GM12878 (cell line): ENCODE measurements around the gene TCF7. TPM values are rescaled to one million over a fixed set of nuclear protein-coding genes. Genes with fewer than 3 reads are reported as not detected.

ENCODE experiments used
- ATAC-seq: fragments of 200-7000 bp; cut with Tn5 transposase; 3 replicates; pipeline ENCODE4 v1.9.1; 2020; ENCODE audit warnings: mild to moderate bottlenecking, moderate library complexity
- BruUV-seq: library from RNA; stranded (reverse); fragments of 400-500 nt; replicated peaks from 2 replicates; lab custom pipeline; 2021; lab: Mats Ljungman, UMichigan
- CTCF ChIA-PET: fragments of 300-600 bp; sonication (Branson Sonifier 250); formaldehyde crosslinking; extraction: SDS; loops from one replicate; lab custom pipeline; 2021; ENCODE audit warnings: inconsistent platforms; lab: Yijun Ruan, JAX
- POLR2A ChIA-PET: fragments of 350-600 bp; formaldehyde crosslinking; extraction: SDS; loops from one replicate; lab custom pipeline; 2021; ENCODE audit warnings: inconsistent platforms; lab: Charles Lee
- RAD21 ChIA-PET: fragments of 300-600 bp; sonication (Branson Sonifier 250); formaldehyde crosslinking; loops from one replicate; lab custom pipeline; 2023; ENCODE audit warnings: antibody characterized with exemption; ENCODE audit not compliant: unreplicated experiment; lab: Charles Lee
- SMC1A ChIA-PET: fragments of 300-600 bp; sonication (Branson Sonifier 250); formaldehyde crosslinking; loops from one replicate; lab custom pipeline; 2023; ENCODE audit not compliant: unreplicated experiment, uncharacterized antibody; lab: Charles Lee
- DNase-seq: peaks from one replicate; pipeline ENCODE4 v3.0.0-alpha.2; 2011; ENCODE audit warnings: low read depth, low spot score
- FAIRE-seq: peaks from 3 replicates; lab custom pipeline; 2011; peaks lifted over from hg19 to GRCh38; lab: Jason Lieb, UNC
- H2AFZ ChIP-seq: 2 replicates; pipeline ENCODE4 v1.6.0; 2011; ENCODE audit warnings: low read depth, low read length, control low read depth; ENCODE audit not compliant: control insufficient read depth
- H3K27ac ChIP-seq: 2 replicates; pipeline ENCODE4 v1.5.1; 2011; ENCODE audit warnings: control low read depth; ENCODE audit not compliant: control insufficient read depth, insufficient read depth
- H3K27me3 ChIP-seq, 2 experiments: replicated peaks in 1 of 2; 2 replicates each; pipeline versions ENCODE4 v1.6.0 to v1.6.1; 2011; ENCODE audit warnings: low read length in 1 of 2; ENCODE audit not compliant: control insufficient read depth in 2 of 2, insufficient read depth in 2 of 2
- H3K36me3 ChIP-seq, 2 experiments: 2 replicates each; pipeline ENCODE4 v1.5.1; 2011; ENCODE audit warnings: low read length in 1 of 2; ENCODE audit not compliant: control insufficient read depth in 2 of 2, insufficient read depth in 2 of 2
- H3K4me1 ChIP-seq: 2 replicates; pipeline ENCODE4 v1.6.1; 2011; ENCODE audit warnings: mild to moderate bottlenecking, low read length, moderate library complexity, mixed read lengths; ENCODE audit not compliant: control insufficient read depth, insufficient read depth
- H3K4me2 ChIP-seq: 2 replicates; pipeline ENCODE4 v1.6.0; 2011; ENCODE audit warnings: control low read depth; ENCODE audit not compliant: control insufficient read depth, insufficient read depth
- H3K4me3 ChIP-seq: fragments of 200-600 bp; sonication (generic); 2 replicates; pipeline ENCODE4 v1.5.1; 2016
- H3K79me2 ChIP-seq: 2 replicates; pipeline ENCODE4 v1.6.0; 2011; ENCODE audit warnings: low read length; ENCODE audit not compliant: control insufficient read depth, insufficient read depth
- H3K9ac ChIP-seq: 2 replicates; pipeline ENCODE4 v1.8.0; 2011; ENCODE audit warnings: low read length, control low read depth, mixed read lengths; ENCODE audit not compliant: control insufficient read depth, insufficient read depth
- H3K9me3 ChIP-seq: replicated peaks from 3 replicates; pipeline ENCODE4 v1.5.1; 2011; ENCODE audit warnings: mild to moderate bottlenecking, low read length; ENCODE audit not compliant: control insufficient read depth, insufficient read depth
- H4K20me1 ChIP-seq: 2 replicates; pipeline ENCODE4 v1.6.0; 2011; ENCODE audit not compliant: control insufficient read depth, insufficient read depth
- SIN3A ChIP-seq: IDR thresholded peaks from 2 replicates; pipeline ENCODE4 v1.6.1; 2012; ENCODE audit warnings: low read depth, low read length, improper control_type of control experiment
- TBL1XR1 ChIP-seq: IDR thresholded peaks from 2 replicates; pipeline ENCODE4 v1.6.1; 2012; ENCODE audit warnings: low read depth, low read length, improper control_type of control experiment
- YY1 ChIP-seq: IDR thresholded peaks from 2 replicates; pipeline ENCODE4 v1.6.1; 2011; ENCODE audit warnings: low read depth, mild to moderate bottlenecking, low read length
- ZSCAN29 ChIP-seq: fragments of 450-650 bp; IDR thresholded peaks from 2 replicates; pipeline ENCODE4 v1.6.1; 2017; ENCODE audit warnings: mild to moderate bottlenecking, moderate library complexity
- WGBS: methylation state at CpG from one replicate; pipeline ENCODE4 v1.1.6; 2016; ENCODE audit warnings: low lambda C conversion rate; ENCODE audit not compliant: insufficient replicate concordance, insufficient coverage; ENCODE audit errors: missing lambda C conversion rate; 5-methylcytosine and 5-hydroxymethylcytosine counted together
- in situ Hi-C: fragments of 300-500 bp; cut with MboI; formaldehyde crosslinking; loops from 9 replicates; pipeline ENCODE4 v1.14.3; 2018; ENCODE audit warnings: mixed read lengths
- intact Hi-C: fragments of 100-400 bp; cut with micrococcal nuclease; formaldehyde crosslinking; loops from one replicate; pipeline ENCODE4 v1.14.2; 2022; ENCODE audit not compliant: unreplicated experiment
- polyA plus RNA-seq, 11 experiments: library from polyadenylated mRNA; depleted of rRNA in 4 of 11; unstranded in 6 of 11; stranded (reverse) in 5 of 11; fragments of >200 nt; fragmentation: Nextera tagmentation in 4 of 11; fragmentation: Illumina TruSeq in 1 of 11; extraction: Ambion mirVana in 4 of 11; extraction: Trizol in 1 of 11; gene quantifications; 1 replicate in 1 of 11; 2 replicates in 10 of 11; pipeline versions ENCODE4 v1.2.1 to v1.2.3, GENCODE V29; 2011 to 2016; ENCODE audit warnings: inconsistent platforms in 2 of 11, missing spikeins in 2 of 11, low read depth in 1 of 11
- total RNA-seq, 4 experiments: library from RNA; depleted of rRNA in 3 of 4; stranded (reverse); fragments of >200 nt in 3 of 4; fragmentation: Illumina TruSeq in 1 of 4; extraction: Trizol in 1 of 4; gene quantifications; 2 replicates each; pipeline versions ENCODE4 v1.2.1 to v1.2.3, GENCODE V29; 2013 to 2021
- TF ChIP-seq, protein P1 (sequence below): IDR thresholded peaks from 2 replicates; pipeline ENCODE4 v1.6.1; 2012; ENCODE audit warnings: mild to moderate bottlenecking, low read depth, low read length
- TF ChIP-seq, protein P2 (sequence below): fragments of 450-650 bp; IDR thresholded peaks from 2 replicates; pipeline ENCODE4 v1.6.1; 2016; ENCODE audit warnings: mild to moderate bottlenecking, moderate library complexity, borderline replicate concordance
- TF ChIP-seq, protein P3 (sequence below): fragments of 450-650 bp; IDR thresholded peaks from 2 replicates; pipeline ENCODE4 v1.6.1; 2017; ENCODE audit warnings: mild to moderate bottlenecking, moderate library complexity

TCF7 gene
- total and polyA plus RNA-seq, 10 of the 15 experiments (the other 5 are each of a cell fraction or from before 2014, with no cell fraction given): 10.0 to 60.2 (median 23.6) TPM

DNA sequence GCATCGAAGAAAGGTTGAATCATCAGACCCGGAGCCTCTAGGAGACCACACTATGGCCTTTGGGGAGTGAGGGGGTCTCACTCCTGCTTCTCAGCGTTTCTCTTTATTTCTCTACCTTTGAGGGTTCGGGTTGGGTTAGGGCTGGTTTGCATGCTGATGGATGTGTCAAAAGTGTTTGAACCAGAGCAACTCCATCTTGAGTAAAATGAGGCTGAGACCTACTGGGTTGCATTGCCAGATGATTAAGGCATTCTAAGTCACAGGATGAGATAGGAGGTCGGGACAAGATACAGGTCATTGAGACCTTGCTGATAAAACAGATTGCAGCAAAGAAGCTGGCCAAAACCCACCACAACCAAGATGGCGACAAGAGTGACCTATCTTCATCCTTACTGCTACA, 44.9 kb upstream of the TCF7 start:
- no peak for ATAC-seq
- no peak for DNase-seq
- ChIA-PET POLR2A (interaction anchor here (1.0 to 5.9 kb wide), 6 partner anchors 15 to 156 kb away, joined by 3 to 59 read pairs (median 6); partner anchors contain the start of gene PPP2CA), CTCF (interaction anchor here (1.0 to 7.7 kb wide), 12 partner anchors 9 to 76 kb away, joined by 3 to 70 read pairs (median 6); no protein-coding TSS in a partner anchor), RAD21 (interaction anchor here (1.0 to 4.1 kb wide), 11 partner anchors 18 to 70 kb away, joined by 3 to 34 read pairs (median 4); no protein-coding TSS in a partner anchor), SMC1A (interaction anchor here (0.6 to 7.3 kb wide), 12 partner anchors 16 to 159 kb away, joined by 3 to 79 read pairs (median 4); no protein-coding TSS in a partner anchor)
- BruUV-seq: no TSS peak
- peak overlapping the region; percentile 28; the same call in 1 of the 2 replicates for H3K9ac ChIP-seq
- in situ Hi-C loops (no loop called here), intact Hi-C loops (no loop called here)
- H3K27ac ChIP-seq: peak overlapping the region; percentile 15; the same call in 1 of the 2 replicates
- H3K27me3 ChIP-seq: no peaks in the 10 kb centered on the region
- no peak overlapping the region for H2AFZ ChIP-seq
- no peaks in the 10 kb centered on the region for H4K20me1 ChIP-seq
- H3K9me3 ChIP-seq: no peaks in the 10 kb centered on the region
- no peaks in the 10 kb centered on the region for H3K36me3 ChIP-seq
- peak; percentile 85 for FAIRE-seq
- H3K4me3 ChIP-seq: peak overlapping the region; percentile 9; the same call in 1 of the 2 replicates
- WGBS: 80% methylated on average over 6 of the region's 6 CpGs
- H3K4me1 ChIP-seq: peaks cover 33% of the 10 kb centered on the region
- H3K79me2 ChIP-seq: no peaks in the 10 kb centered on the region; the same call in 1 of the 2 replicates
- peak overlapping the region; percentile 67 for H3K4me2 ChIP-seq
- TF ChIP-seq SIN3A (no peak), TBL1XR1 (no peak), YY1 (peak; percentile 45; the same call in 1 of the 2 replicates), ZSCAN29 (no peak)
- TF ChIP-seq, protein P1, sequence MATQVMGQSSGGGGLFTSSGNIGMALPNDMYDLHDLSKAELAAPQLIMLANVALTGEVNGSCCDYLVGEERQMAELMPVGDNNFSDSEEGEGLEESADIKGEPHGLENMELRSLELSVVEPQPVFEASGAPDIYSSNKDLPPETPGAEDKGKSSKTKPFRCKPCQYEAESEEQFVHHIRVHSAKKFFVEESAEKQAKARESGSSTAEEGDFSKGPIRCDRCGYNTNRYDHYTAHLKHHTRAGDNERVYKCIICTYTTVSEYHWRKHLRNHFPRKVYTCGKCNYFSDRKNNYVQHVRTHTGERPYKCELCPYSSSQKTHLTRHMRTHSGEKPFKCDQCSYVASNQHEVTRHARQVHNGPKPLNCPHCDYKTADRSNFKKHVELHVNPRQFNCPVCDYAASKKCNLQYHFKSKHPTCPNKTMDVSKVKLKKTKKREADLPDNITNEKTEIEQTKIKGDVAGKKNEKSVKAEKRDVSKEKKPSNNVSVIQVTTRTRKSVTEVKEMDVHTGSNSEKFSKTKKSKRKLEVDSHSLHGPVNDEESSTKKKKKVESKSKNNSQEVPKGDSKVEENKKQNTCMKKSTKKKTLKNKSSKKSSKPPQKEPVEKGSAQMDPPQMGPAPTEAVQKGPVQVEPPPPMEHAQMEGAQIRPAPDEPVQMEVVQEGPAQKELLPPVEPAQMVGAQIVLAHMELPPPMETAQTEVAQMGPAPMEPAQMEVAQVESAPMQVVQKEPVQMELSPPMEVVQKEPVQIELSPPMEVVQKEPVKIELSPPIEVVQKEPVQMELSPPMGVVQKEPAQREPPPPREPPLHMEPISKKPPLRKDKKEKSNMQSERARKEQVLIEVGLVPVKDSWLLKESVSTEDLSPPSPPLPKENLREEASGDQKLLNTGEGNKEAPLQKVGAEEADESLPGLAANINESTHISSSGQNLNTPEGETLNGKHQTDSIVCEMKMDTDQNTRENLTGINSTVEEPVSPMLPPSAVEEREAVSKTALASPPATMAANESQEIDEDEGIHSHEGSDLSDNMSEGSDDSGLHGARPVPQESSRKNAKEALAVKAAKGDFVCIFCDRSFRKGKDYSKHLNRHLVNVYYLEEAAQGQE: no peak
- TF ChIP-seq, protein P2, sequence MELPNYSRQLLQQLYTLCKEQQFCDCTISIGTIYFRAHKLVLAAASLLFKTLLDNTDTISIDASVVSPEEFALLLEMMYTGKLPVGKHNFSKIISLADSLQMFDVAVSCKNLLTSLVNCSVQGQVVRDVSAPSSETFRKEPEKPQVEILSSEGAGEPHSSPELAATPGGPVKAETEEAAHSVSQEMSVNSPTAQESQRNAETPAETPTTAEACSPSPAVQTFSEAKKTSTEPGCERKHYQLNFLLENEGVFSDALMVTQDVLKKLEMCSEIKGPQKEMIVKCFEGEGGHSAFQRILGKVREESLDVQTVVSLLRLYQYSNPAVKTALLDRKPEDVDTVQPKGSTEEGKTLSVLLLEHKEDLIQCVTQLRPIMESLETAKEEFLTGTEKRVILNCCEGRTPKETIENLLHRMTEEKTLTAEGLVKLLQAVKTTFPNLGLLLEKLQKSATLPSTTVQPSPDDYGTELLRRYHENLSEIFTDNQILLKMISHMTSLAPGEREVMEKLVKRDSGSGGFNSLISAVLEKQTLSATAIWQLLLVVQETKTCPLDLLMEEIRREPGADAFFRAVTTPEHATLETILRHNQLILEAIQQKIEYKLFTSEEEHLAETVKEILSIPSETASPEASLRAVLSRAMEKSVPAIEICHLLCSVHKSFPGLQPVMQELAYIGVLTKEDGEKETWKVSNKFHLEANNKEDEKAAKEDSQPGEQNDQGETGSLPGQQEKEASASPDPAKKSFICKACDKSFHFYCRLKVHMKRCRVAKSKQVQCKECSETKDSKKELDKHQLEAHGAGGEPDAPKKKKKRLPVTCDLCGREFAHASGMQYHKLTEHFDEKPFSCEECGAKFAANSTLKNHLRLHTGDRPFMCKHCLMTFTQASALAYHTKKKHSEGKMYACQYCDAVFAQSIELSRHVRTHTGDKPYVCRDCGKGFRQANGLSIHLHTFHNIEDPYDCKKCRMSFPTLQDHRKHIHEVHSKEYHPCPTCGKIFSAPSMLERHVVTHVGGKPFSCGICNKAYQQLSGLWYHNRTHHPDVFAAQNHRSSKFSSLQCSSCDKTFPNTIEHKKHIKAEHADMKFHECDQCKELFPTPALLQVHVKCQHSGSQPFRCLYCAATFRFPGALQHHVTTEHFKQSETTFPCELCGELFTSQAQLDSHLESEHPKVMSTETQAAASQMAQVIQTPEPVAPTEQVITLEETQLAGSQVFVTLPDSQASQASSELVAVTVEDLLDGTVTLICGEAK: no peak
- TF ChIP-seq, protein P3, sequence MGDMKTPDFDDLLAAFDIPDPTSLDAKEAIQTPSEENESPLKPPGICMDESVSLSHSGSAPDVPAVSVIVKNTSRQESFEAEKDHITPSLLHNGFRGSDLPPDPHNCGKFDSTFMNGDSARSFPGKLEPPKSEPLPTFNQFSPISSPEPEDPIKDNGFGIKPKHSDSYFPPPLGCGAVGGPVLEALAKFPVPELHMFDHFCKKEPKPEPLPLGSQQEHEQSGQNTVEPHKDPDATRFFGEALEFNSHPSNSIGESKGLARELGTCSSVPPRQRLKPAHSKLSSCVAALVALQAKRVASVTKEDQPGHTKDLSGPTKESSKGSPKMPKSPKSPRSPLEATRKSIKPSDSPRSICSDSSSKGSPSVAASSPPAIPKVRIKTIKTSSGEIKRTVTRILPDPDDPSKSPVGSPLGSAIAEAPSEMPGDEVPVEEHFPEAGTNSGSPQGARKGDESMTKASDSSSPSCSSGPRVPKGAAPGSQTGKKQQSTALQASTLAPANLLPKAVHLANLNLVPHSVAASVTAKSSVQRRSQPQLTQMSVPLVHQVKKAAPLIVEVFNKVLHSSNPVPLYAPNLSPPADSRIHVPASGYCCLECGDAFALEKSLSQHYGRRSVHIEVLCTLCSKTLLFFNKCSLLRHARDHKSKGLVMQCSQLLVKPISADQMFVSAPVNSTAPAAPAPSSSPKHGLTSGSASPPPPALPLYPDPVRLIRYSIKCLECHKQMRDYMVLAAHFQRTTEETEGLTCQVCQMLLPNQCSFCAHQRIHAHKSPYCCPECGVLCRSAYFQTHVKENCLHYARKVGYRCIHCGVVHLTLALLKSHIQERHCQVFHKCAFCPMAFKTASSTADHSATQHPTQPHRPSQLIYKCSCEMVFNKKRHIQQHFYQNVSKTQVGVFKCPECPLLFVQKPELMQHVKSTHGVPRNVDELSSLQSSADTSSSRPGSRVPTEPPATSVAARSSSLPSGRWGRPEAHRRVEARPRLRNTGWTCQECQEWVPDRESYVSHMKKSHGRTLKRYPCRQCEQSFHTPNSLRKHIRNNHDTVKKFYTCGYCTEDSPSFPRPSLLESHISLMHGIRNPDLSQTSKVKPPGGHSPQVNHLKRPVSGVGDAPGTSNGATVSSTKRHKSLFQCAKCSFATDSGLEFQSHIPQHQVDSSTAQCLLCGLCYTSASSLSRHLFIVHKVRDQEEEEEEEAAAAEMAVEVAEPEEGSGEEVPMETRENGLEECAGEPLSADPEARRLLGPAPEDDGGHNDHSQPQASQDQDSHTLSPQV: peak; percentile 99
